IMR-90 (cell line): ENCODE data around the gene RFX3. TPM values are rescaled to one million over a fixed set of nuclear protein-coding genes. Genes with fewer than 3 reads are reported as not detected.

Source experiments
- ATAC-seq: fragments of 200-7000 bp; cut with Tn5 transposase; 2 replicates; pipeline ENCODE4 v1.9.1; 2020; ENCODE audit warnings: low read depth, mild to moderate bottlenecking, moderate library complexity
- BruUV-seq: library from RNA; stranded (reverse); fragments of 400-500 nt; replicated peaks from 2 replicates; lab custom pipeline; 2021; lab: Mats Ljungman, UMichigan
- CTCF ChIA-PET: fragments of 300-600 bp; formaldehyde crosslinking; extraction: SDS; loops from one replicate; lab custom pipeline; 2021; ENCODE audit warnings: antibody characterized with exemption; lab: Yijun Ruan, JAX
- POLR2A ChIA-PET: fragments of 300-600 bp; sonication (Branson Sonifier 250); formaldehyde crosslinking; loops from one replicate; lab custom pipeline; 2022; ENCODE audit warnings: antibody characterized with exemption; ENCODE audit not compliant: unreplicated experiment; lab: Charles Lee
- DNase-seq: peaks from one replicate; pipeline ENCODE4 v3.0.0; 2013
- H2AFZ ChIP-seq: replicated peaks from 2 replicates; pipeline ENCODE3; 2013; ENCODE audit warnings: low read length, mild to moderate bottlenecking; ENCODE audit not compliant: poor library complexity
- H2AK5ac ChIP-seq: 2 replicates; pipeline ENCODE4 v1.6.1; 2013; ENCODE audit warnings: low read depth, low read length, inconsistent platforms
- H2AK9ac ChIP-seq: replicated peaks from 2 replicates; pipeline ENCODE3; 2013; ENCODE audit warnings: mild to moderate bottlenecking, low read depth, low read length, moderate library complexity; ENCODE audit not compliant: poor library complexity
- H2BK120ac ChIP-seq: 2 replicates; pipeline ENCODE4 v1.6.1; 2013; ENCODE audit warnings: low read depth, low read length, inconsistent platforms
- H2BK15ac ChIP-seq: 3 replicates; pipeline ENCODE4 v1.6.1; 2013; ENCODE audit warnings: low read depth, low read length, inconsistent platforms
- H2BK20ac ChIP-seq: 2 replicates; pipeline ENCODE4 v1.6.1; 2013; ENCODE audit warnings: low read depth, mild to moderate bottlenecking, inconsistent platforms, low read length, moderate library complexity
- H2BK5ac ChIP-seq: 2 replicates; pipeline ENCODE4 v1.6.1; 2013; ENCODE audit warnings: mild to moderate bottlenecking, low read depth, low read length, inconsistent platforms; ENCODE audit not compliant: poor library complexity, severe bottlenecking
- H3K14ac ChIP-seq: replicated peaks from 2 replicates; pipeline ENCODE4 v1.6.1; 2013; ENCODE audit warnings: low read depth, low read length, inconsistent platforms
- H3K18ac ChIP-seq: 2 replicates; pipeline ENCODE4 v1.6.1; 2013; ENCODE audit warnings: low read depth, low read length, control low read depth
- H3K23ac ChIP-seq: 2 replicates; pipeline ENCODE4 v1.6.1; 2013; ENCODE audit warnings: low read depth, low read length, inconsistent platforms
- H3K27ac ChIP-seq: 2 replicates; pipeline ENCODE4 v1.5.1; 2013; ENCODE audit warnings: mild to moderate bottlenecking, control low read depth, low read length; ENCODE audit not compliant: insufficient read depth
- H3K27me3 ChIP-seq: 2 replicates; pipeline ENCODE4 v1.6.1; 2013; ENCODE audit warnings: low read length; ENCODE audit not compliant: control insufficient read depth, insufficient read depth
- H3K36me3 ChIP-seq: 2 replicates; pipeline ENCODE4 v1.6.1; 2013; ENCODE audit warnings: low read length, mixed read lengths; ENCODE audit not compliant: control insufficient read depth, insufficient read depth
- H3K4ac ChIP-seq: 2 replicates; pipeline ENCODE4 v1.6.1; 2013; ENCODE audit warnings: low read depth, low read length, inconsistent platforms
- H3K4me1 ChIP-seq: 2 replicates; pipeline ENCODE4 v1.6.1; 2013; ENCODE audit warnings: low read length, mixed read lengths; ENCODE audit not compliant: control insufficient read depth, insufficient read depth
- H3K4me2 ChIP-seq: 2 replicates; pipeline ENCODE4 v1.6.1; 2013; ENCODE audit warnings: low read depth, mild to moderate bottlenecking, control low read depth, low read length, moderate library complexity
- H3K4me3 ChIP-seq: 2 replicates; pipeline ENCODE4 v1.5.1; 2013; ENCODE audit warnings: low read depth, mild to moderate bottlenecking, control low read depth, low read length, moderate library complexity; ENCODE audit not compliant: insufficient read depth
- H3K56ac ChIP-seq: 2 replicates; pipeline ENCODE4 v1.6.1; 2013; ENCODE audit warnings: low read length, inconsistent platforms; ENCODE audit not compliant: insufficient read depth; ENCODE audit errors: extremely low read depth
- H3K79me1 ChIP-seq, 2 experiments: 2 replicates each; pipeline ENCODE4 v1.6.1; 2013; ENCODE audit warnings: low read length in 2 of 2, inconsistent platforms in 1 of 2, low read depth in 1 of 2
- H3K9ac ChIP-seq: 2 replicates; pipeline ENCODE4 v1.6.1; 2013; ENCODE audit warnings: low read depth, low read length, control low read depth
- H3K9me1 ChIP-seq: 2 replicates; pipeline ENCODE4 v1.6.1; 2013; ENCODE audit warnings: low read length, inconsistent platforms; ENCODE audit not compliant: insufficient read depth
- H3K9me3 ChIP-seq: 2 replicates; pipeline ENCODE4 v1.6.1; 2013; ENCODE audit warnings: low read length; ENCODE audit not compliant: control insufficient read depth, insufficient read depth
- H4K20me1 ChIP-seq: 2 replicates; pipeline ENCODE4 v1.6.1; 2013; ENCODE audit warnings: low read length, inconsistent platforms; ENCODE audit not compliant: insufficient read depth
- H4K5ac ChIP-seq: 2 replicates; pipeline ENCODE4 v1.6.1; 2013; ENCODE audit warnings: mild to moderate bottlenecking, low read depth, low read length, control low read depth
- H4K8ac ChIP-seq, 2 experiments: 2 replicates each; pipeline ENCODE4 v1.6.1; 2013; ENCODE audit warnings: low read depth in 2 of 2, low read length in 2 of 2, control low read depth in 1 of 2, inconsistent platforms in 1 of 2
- H4K91ac ChIP-seq: 2 replicates; pipeline ENCODE4 v1.6.1; 2013; ENCODE audit warnings: low read depth, low read length, inconsistent platforms; ENCODE audit not compliant: insufficient read depth
- BHLHE40 ChIP-seq: fragments of 150-350 bp; IDR thresholded peaks from 2 replicates; pipeline ENCODE4 v1.6.1; 2016; ENCODE audit warnings: mild to moderate bottlenecking, low read depth, low read length
- CEBPB ChIP-seq: IDR thresholded peaks from 2 replicates; pipeline ENCODE4 v1.6.1; 2012; ENCODE audit warnings: low read depth, low read length, improper control_type of control experiment
- FOS ChIP-seq: fragments of 150-350 bp; IDR thresholded peaks from 2 replicates; pipeline ENCODE4 v1.6.1; 2016; ENCODE audit warnings: low read depth, low read length
- MAFK ChIP-seq: IDR thresholded peaks from 2 replicates; pipeline ENCODE4 v1.6.1; 2012; ENCODE audit warnings: low read depth, low read length, improper control_type of control experiment
- MAZ ChIP-seq: IDR thresholded peaks from 2 replicates; pipeline ENCODE4 v1.6.1; 2012; ENCODE audit warnings: low read depth, mild to moderate bottlenecking, low read length, improper control_type of control experiment, moderate library complexity, borderline replicate concordance
- MXI1 ChIP-seq: IDR thresholded peaks from 2 replicates; pipeline ENCODE4 v1.6.1; 2012; ENCODE audit warnings: low read depth, mild to moderate bottlenecking, low read length, moderate library complexity, borderline replicate concordance
- NFE2L2 ChIP-seq: fragments of 150-350 bp; IDR thresholded peaks from 2 replicates; pipeline ENCODE4 v1.6.1; 2016; ENCODE audit warnings: low read depth, mild to moderate bottlenecking, low read length
- RAD21 ChIP-seq: IDR thresholded peaks from 2 replicates; pipeline ENCODE4 v1.6.1; 2012; ENCODE audit warnings: low read length, improper control_type of control experiment
- RCOR1 ChIP-seq: IDR thresholded peaks from 2 replicates; pipeline ENCODE4 v1.6.1; 2012; ENCODE audit warnings: mild to moderate bottlenecking, low read length, improper control_type of control experiment; ENCODE audit not compliant: insufficient replicate concordance
- SMC3 ChIP-seq: fragments of 150-350 bp; IDR thresholded peaks from 2 replicates; pipeline ENCODE4 v1.6.1; 2016; ENCODE audit warnings: low read depth, mild to moderate bottlenecking, antibody characterized with exemption, low read length, moderate library complexity
- USF2 ChIP-seq: fragments of 150-350 bp; IDR thresholded peaks from 2 replicates; pipeline ENCODE4 v1.6.1; 2017; ENCODE audit warnings: mild to moderate bottlenecking, antibody characterized with exemption, low read length, low read depth
- WGBS, 2 experiments: methylation state at CpG; one replicate each; pipeline versions ENCODE4 v1.1.5 to v1.1.7; 2013; ENCODE audit warnings: missing lambda C conversion rate in 2 of 2; ENCODE audit not compliant: insufficient read length in 1 of 2; ENCODE audit errors: extremely low coverage in 2 of 2; 5-methylcytosine and 5-hydroxymethylcytosine counted together
- dilution Hi-C: fragments of 300-500 bp; cut with HindIII; formaldehyde crosslinking; loops from one replicate; pipeline ENCODE4 v1.14.3; 2018; ENCODE audit warnings: low sequenced_read_pairs; ENCODE audit not compliant: unreplicated experiment
- in situ Hi-C: fragments of 300-500 bp; cut with MboI; formaldehyde crosslinking; loops from 3 replicates; pipeline ENCODE4 v1.14.3; 2019; ENCODE audit warnings: low sequenced_read_pairs, inconsistent platforms, mixed read lengths
- intact Hi-C: fragments of 100-400 bp; cut with micrococcal nuclease; formaldehyde crosslinking; loops from 2 replicates; pipeline ENCODE4 v1.10.0; 2022
- polyA plus RNA-seq, 3 experiments: library from polyadenylated mRNA; depleted of rRNA; stranded (reverse); fragments of >200 nt; gene quantifications; 2 replicates each; pipeline ENCODE4 v1.2.3, GENCODE V29; 2012; ENCODE audit warnings: low replicate concordance in 1 of 3
- total RNA-seq: library from RNA; depleted of rRNA; stranded (reverse); fragments of >200 nt; gene quantifications from 2 replicates; pipeline ENCODE4 v1.2.3, GENCODE V29; 2012
- TF ChIP-seq, protein P1 (sequence below): fragments of 150-350 bp; IDR thresholded peaks from 2 replicates; pipeline ENCODE4 v1.6.1; 2016; ENCODE audit warnings: low read depth, mild to moderate bottlenecking, low read length, moderate library complexity, borderline replicate concordance

Gene RFX3
- total and polyA plus RNA-seq, 2 of the 4 experiments (the other 2 are of a cell fraction), result 1.7 to 2.7 TPM

GRCh38 chr9:3444016-3444415 lies 81.8 kb downstream of the RFX3 start:
- ATAC-seq (no peak), DNase-seq (no peak)
- Histone ChIP-seq H2AK5ac (no peak overlapping the region), H3K56ac (no peak overlapping the region), H3K27me3 (no peaks in the 10 kb centered on the region), H3K9me1 (no peaks in the 10 kb centered on the region), H3K9ac (no peak overlapping the region), H3K23ac (no peak overlapping the region), H4K91ac (no peak overlapping the region), H3K4me3 (no peak overlapping the region), H3K4me1 (no peaks in the 10 kb centered on the region), H2AK9ac (no peak overlapping the region), H3K4ac (no peak overlapping the region), H4K8ac (no peak overlapping the region), H2AFZ (no peak overlapping the region), H3K79me1 (no peaks in the 10 kb centered on the region), H3K18ac (no peak overlapping the region), H2BK20ac (no peak overlapping the region), H2BK120ac (no peak overlapping the region), H3K14ac (no peak overlapping the region), H2BK5ac (no peak overlapping the region), H4K20me1 (no peaks in the 10 kb centered on the region), H3K4me2 (no peak overlapping the region), H3K9me3 (no peaks in the 10 kb centered on the region), H2BK15ac (no peak overlapping the region), H3K36me3 (no peaks in the 10 kb centered on the region), H3K27ac (no peak overlapping the region), H4K5ac (no peak overlapping the region)
- dilution Hi-C loops (no loop called here), in situ Hi-C loops (loop anchor here (10.0 kb wide), 1 partner anchor 579 kb away; no protein-coding TSS in a partner anchor), intact Hi-C loops (loop anchor here (10.0 kb wide), 1 partner anchor 319 kb away; no protein-coding TSS in a partner anchor)
- no CpG with 5 or more reads among the region's 1 CpG for WGBS, 2 experiments
- ChIA-PET POLR2A (interaction anchor here (0.5 to 0.6 kb wide), 2 partner anchors 403 to 474 kb away, joined by 3 to 6 read pairs; no protein-coding TSS in a partner anchor), CTCF (no interaction called here)
- BruUV-seq, result no TSS peak
- TF ChIP-seq CEBPB, result no peak
- TF ChIP-seq MXI1, result no peak
- TF ChIP-seq BHLHE40, result no peak
- no peak for TF ChIP-seq NFE2L2
- TF ChIP-seq FOS, result no peak
- no peak for TF ChIP-seq MAFK
- TF ChIP-seq MAZ, result no peak
- no peak for TF ChIP-seq USF2
- no peak for TF ChIP-seq RAD21
- no peak for TF ChIP-seq RCOR1
- TF ChIP-seq SMC3, result no peak
- TF ChIP-seq, protein P1, sequence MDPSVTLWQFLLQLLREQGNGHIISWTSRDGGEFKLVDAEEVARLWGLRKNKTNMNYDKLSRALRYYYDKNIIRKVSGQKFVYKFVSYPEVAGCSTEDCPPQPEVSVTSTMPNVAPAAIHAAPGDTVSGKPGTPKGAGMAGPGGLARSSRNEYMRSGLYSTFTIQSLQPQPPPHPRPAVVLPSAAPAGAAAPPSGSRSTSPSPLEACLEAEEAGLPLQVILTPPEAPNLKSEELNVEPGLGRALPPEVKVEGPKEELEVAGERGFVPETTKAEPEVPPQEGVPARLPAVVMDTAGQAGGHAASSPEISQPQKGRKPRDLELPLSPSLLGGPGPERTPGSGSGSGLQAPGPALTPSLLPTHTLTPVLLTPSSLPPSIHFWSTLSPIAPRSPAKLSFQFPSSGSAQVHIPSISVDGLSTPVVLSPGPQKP, result no peak
